Retinal pigment epithelial cell (primary cell): ENCODE results near the gene MST1.
A peak's percentile ranks its signal among the peaks of the same experiment; 100 is the strongest.

ENCODE experiments used
- DNase-seq: peaks from one replicate; pipeline ENCODE4 v3.0.0-alpha.2; 2010; ENCODE audit warnings: low read depth
- H3K4me3 ChIP-seq: 2 replicates; pipeline ENCODE4 v1.5.1; 2011; ENCODE audit warnings: mild to moderate bottlenecking, low read length, control low read depth, moderate library complexity
- CTCF ChIP-seq: conservative IDR thresholded peaks from 2 replicates; pipeline ENCODE4 v1.5.1; 2011; ENCODE audit warnings: low read depth, low read length, control low read depth, inconsistent platforms

Gene MST1

GRCh38 chr3:49722896-49723295 is 33.6 kb upstream of the MST1 start:
- H3K4me3 ChIP-seq, result peak overlapping the region; percentile 98
- TF ChIP-seq CTCF, result no peak
- DNase-seq, result no peak

- H3K4me3 ChIP-seq, result no peak overlapping the region
- DNase-seq, result no peak
- no peak for TF ChIP-seq CTCF
Measured at GRCh38 chr3:49721896-49722781, 32.9 kb upstream of the MST1 start.

- no peak for DNase-seq
- no peak for TF ChIP-seq CTCF
- H3K4me3 ChIP-seq, result no peak overlapping the region
Measured at GRCh38 chr3:49721596-49721895, 32.3 kb upstream of the MST1 start.

- no peak for TF ChIP-seq CTCF
- no peak for DNase-seq
- no peak overlapping the region for H3K4me3 ChIP-seq
Measured at GRCh38 chr3:49720855-49721595, 31.8 kb upstream of the MST1 start.

- peak; percentile 63 for DNase-seq
- peak within 1 kb of the TSS; percentile 54 for H3K4me3 ChIP-seq
- TF ChIP-seq CTCF, result peak; percentile 44
Measured at GRCh38 chr3:49719214-49719884, 30.1 kb upstream of the MST1 start, which contains the start of gene AMIGO3. TSS of gene AMIGO3 (minus strand) at chr3:49719684. CDS start at chr3:49719465, 219 bp downstream.

GRCh38 chr3:49718858-49719213 is 29.6 kb upstream of the MST1 start:
- no peak for TF ChIP-seq CTCF
- DNase-seq, result no peak
- H3K4me3 ChIP-seq, result peak overlapping the region; percentile 54
